CD8-positive, alpha-beta memory T cell (primary cell): ENCODE data around the gene GLYAT. TPM values are rescaled to one million over a fixed set of nuclear protein-coding genes. Genes with fewer than 3 reads are reported as not detected.
A peak's percentile ranks its signal among the peaks of the same experiment; 100 is the strongest.
"Not testable (repeated sequence)": the region's sequence is repeated elsewhere in the genome, so short reads cannot be mapped to it uniquely, and the experiment has no call there.

Experiments
- CTCF ChIA-PET: fragments of 350-600 bp; sonication (Branson Sonifier 250); formaldehyde crosslinking; loops from one replicate; lab custom pipeline; 2021; ENCODE audit warnings: antibody characterized with exemption; lab: Charles Lee
- POLR2A ChIA-PET: fragments of 350-600 bp; sonication (Branson Sonifier 250); formaldehyde crosslinking; loops from one replicate; lab custom pipeline; 2021; ENCODE audit warnings: antibody characterized with exemption; lab: Charles Lee
- DNase-seq, 5 donors: peaks; one replicate each; pipeline versions ENCODE4 v3.0.0 to v3.0.0-alpha.2; 2020 to 2022; ENCODE audit warnings: mixed read lengths in 1 of 5
- H3K27ac ChIP-seq: one replicate; pipeline ENCODE4 v1.7.0; 2013; ENCODE audit warnings: low read depth, mild to moderate bottlenecking, low read length, moderate library complexity
- H3K27me3 ChIP-seq: 2 replicates; pipeline ENCODE4 v1.7.0; 2013; ENCODE audit warnings: low read length, mild to moderate bottlenecking; ENCODE audit not compliant: insufficient read depth, poor library complexity, severe bottlenecking
- H3K36me3 ChIP-seq: 2 replicates; pipeline ENCODE4 v1.7.0; 2013; ENCODE audit warnings: mild to moderate bottlenecking, low read length, moderate library complexity; ENCODE audit not compliant: insufficient read depth
- H3K4me1 ChIP-seq: 2 replicates; pipeline ENCODE4 v1.7.0; 2013; ENCODE audit warnings: mild to moderate bottlenecking, low read length, moderate library complexity; ENCODE audit not compliant: insufficient read depth
- H3K4me3 ChIP-seq: 2 replicates; pipeline ENCODE4 v1.7.0; 2013; ENCODE audit warnings: mild to moderate bottlenecking, low read length
- H3K9me3 ChIP-seq: 2 replicates; pipeline ENCODE4 v1.7.0; 2013; ENCODE audit warnings: mild to moderate bottlenecking, low read length
- H3K27ac Mint-ChIP-seq, 8 donors: one replicate each; pipeline ENCODE4 v1.8.0; 2020 to 2021; ENCODE audit warnings: mixed read lengths in 8 of 8, mild to moderate bottlenecking in 6 of 8, inconsistent platforms in 3 of 8, moderate library complexity in 3 of 8
- H3K27me3 Mint-ChIP-seq, 2 donors: one replicate each; pipeline ENCODE4 v1.8.0; 2020 to 2021; ENCODE audit warnings: mixed read lengths in 2 of 2, mild to moderate bottlenecking in 1 of 2, moderate library complexity in 1 of 2
- H3K36me3 Mint-ChIP-seq, 3 donors: one replicate each; pipeline ENCODE4 v1.8.0; 2020 to 2021; ENCODE audit warnings: mixed read lengths in 3 of 3, inconsistent platforms in 1 of 3, mild to moderate bottlenecking in 1 of 3
- H3K4me1 Mint-ChIP-seq, 3 donors: one replicate each; pipeline ENCODE4 v1.8.0; 2020 to 2021; ENCODE audit warnings: mixed read lengths in 3 of 3, inconsistent platforms in 1 of 3, mild to moderate bottlenecking in 1 of 3
- H3K4me3 Mint-ChIP-seq, 7 donors: one replicate each; pipeline ENCODE4 v1.8.0; 2020 to 2021; ENCODE audit warnings: mixed read lengths in 7 of 7, mild to moderate bottlenecking in 6 of 7, moderate library complexity in 4 of 7, inconsistent platforms in 2 of 7
- H3K9me3 Mint-ChIP-seq, 5 donors: one replicate each; pipeline ENCODE4 v1.8.0; 2020 to 2022; ENCODE audit warnings: mixed read lengths in 5 of 5, mild to moderate bottlenecking in 3 of 5, moderate library complexity in 2 of 5, inconsistent platforms in 1 of 5
- polyA plus RNA-seq: library from polyadenylated mRNA; unstranded; fragments of 300-500 nt; fragmentation: Illumina TruSeq; gene quantifications from one replicate; pipeline ENCODE4 v1.2.3, GENCODE V29; 2021
- total RNA-seq, 2 experiments: library from RNA; stranded (reverse); gene quantifications; one replicate each; pipeline ENCODE4 v1.2.3, GENCODE V29; 2021

Gene GLYAT
- total and polyA plus RNA-seq, 3 experiments from 2014 or later = not detected

- no peak for DNase-seq
Observed at GRCh38 chr11:58712531-58712930, 19.2 kb downstream of the GLYAT start.

GRCh38 chr11:58711832-58712231 is 19.9 kb downstream of the GLYAT start:
- H3K27ac Mint-ChIP-seq = no peak overlapping the region
- ChIA-PET POLR2A (no interaction called here), CTCF (no interaction called here)
- H3K4me1 Mint-ChIP-seq = no peaks in the 10 kb centered on the region
- Histone ChIP-seq H3K9me3 (no peaks in the 10 kb centered on the region), H3K36me3 (no peaks in the 10 kb centered on the region), H3K27me3 (no peaks in the 10 kb centered on the region), H3K4me3 (no peak overlapping the region), H3K27ac (no peak overlapping the region), H3K4me1 (no peaks in the 10 kb centered on the region)
- H3K27me3 Mint-ChIP-seq = peaks cover 0 to 2% of the 10 kb centered on the region in 2 donors
- H3K4me3 Mint-ChIP-seq = no peak overlapping the region
- no peaks in the 10 kb centered on the region for H3K36me3 Mint-ChIP-seq
- DNase-seq = no peak
- peaks cover 0 to 6% (median 3%) of the 10 kb centered on the region in 5 donors for H3K9me3 Mint-ChIP-seq

More at GRCh38 chr11:58712531-58712930, 19.2 kb downstream of the GLYAT start:
- peaks cover 0 to 2% of the 10 kb centered on the region in 2 donors for H3K27me3 Mint-ChIP-seq
- no peaks in the 10 kb centered on the region for H3K4me1 Mint-ChIP-seq
- POLR2A ChIA-PET = no interaction called here
- H3K4me3 ChIP-seq = no peak overlapping the region
- H3K4me1 ChIP-seq = no peaks in the 10 kb centered on the region
- no peaks in the 10 kb centered on the region for H3K27me3 ChIP-seq
- H3K27ac ChIP-seq = no peak overlapping the region
- no peaks in the 10 kb centered on the region for H3K36me3 ChIP-seq
- no peak overlapping the region for H3K4me3 Mint-ChIP-seq
- no peak overlapping the region for H3K27ac Mint-ChIP-seq
- CTCF ChIA-PET = no interaction called here
- H3K9me3 ChIP-seq = no peaks in the 10 kb centered on the region
- no peaks in the 10 kb centered on the region for H3K36me3 Mint-ChIP-seq
- peaks cover 0 to 3% (median 2%) of the 10 kb centered on the region in 5 donors for H3K9me3 Mint-ChIP-seq

- POLR2A ChIA-PET = no interaction called here
- peaks cover 6 to 19% (median 11%) of the 10 kb centered on the region in 5 donors for H3K9me3 Mint-ChIP-seq
Observed at GRCh38 chr11:58707767-58708166, 24.0 kb downstream of the GLYAT start.

GRCh38 chr11:58696825-58697224 is 34.9 kb downstream of the GLYAT start:
- H3K4me1 Mint-ChIP-seq, H3K27me3 ChIP-seq, H3K9me3 Mint-ChIP-seq, H3K4me3 Mint-ChIP-seq, DNase-seq, H3K27ac ChIP-seq, H3K36me3 Mint-ChIP-seq, H3K9me3 ChIP-seq, CTCF ChIA-PET, H3K4me3 ChIP-seq, H3K27ac Mint-ChIP-seq, H3K36me3 ChIP-seq, POLR2A ChIA-PET, H3K4me1 ChIP-seq: not testable (repeated sequence)
- H3K27me3 Mint-ChIP-seq = peaks cover 13 to 16% of the 10 kb centered on the region in 2 donors

More at GRCh38 chr11:58707767-58708166, 24.0 kb downstream of the GLYAT start:
- Histone ChIP-seq H3K27me3 (no peaks in the 10 kb centered on the region), H3K27ac (no peak overlapping the region), H3K9me3 (no peaks in the 10 kb centered on the region), H3K4me3 (no peak overlapping the region), H3K36me3 (no peaks in the 10 kb centered on the region), H3K4me1 (no peaks in the 10 kb centered on the region)
- Mint-ChIP-seq H3K27me3 (peaks cover 7 to 17% of the 10 kb centered on the region in 2 donors), H3K36me3 (peaks cover 0 to 4% (median 0%) of the 10 kb centered on the region in 3 donors), H3K4me1 (no peaks in the 10 kb centered on the region), H3K27ac (no peak overlapping the region), H3K4me3 (no peak overlapping the region)
- no peak for DNase-seq
- CTCF ChIA-PET = no interaction called here

- no peak for DNase-seq
- no peaks in the 10 kb centered on the region for H3K4me1 Mint-ChIP-seq
- no peaks in the 10 kb centered on the region for H3K36me3 ChIP-seq
- no peak overlapping the region for H3K4me3 ChIP-seq
- no peak overlapping the region for H3K4me3 Mint-ChIP-seq
- H3K9me3 Mint-ChIP-seq = no peaks in the 10 kb centered on the region
- no peak overlapping the region for H3K27ac Mint-ChIP-seq
- H3K4me1 ChIP-seq = no peaks in the 10 kb centered on the region
- no peaks in the 10 kb centered on the region for H3K36me3 Mint-ChIP-seq
- no peak overlapping the region for H3K27ac ChIP-seq
- peaks cover 0 to 2% of the 10 kb centered on the region in 2 donors for H3K27me3 Mint-ChIP-seq
- H3K27me3 ChIP-seq = no peaks in the 10 kb centered on the region
- CTCF ChIA-PET = no interaction called here
- POLR2A ChIA-PET = no interaction called here
- no peaks in the 10 kb centered on the region for H3K9me3 ChIP-seq
Observed at GRCh38 chr11:58693026-58693425, 38.7 kb downstream of the GLYAT start.

- DNase-seq = no peak
- H3K27me3 Mint-ChIP-seq = no peaks in the 10 kb centered on the region
- no peaks in the 10 kb centered on the region for H3K27me3 ChIP-seq
- no peak overlapping the region for H3K4me3 Mint-ChIP-seq
- CTCF ChIA-PET = no interaction called here
- no peaks in the 10 kb centered on the region for H3K36me3 Mint-ChIP-seq
- no peaks in the 10 kb centered on the region for H3K9me3 Mint-ChIP-seq
- no peak overlapping the region for H3K27ac ChIP-seq
- POLR2A ChIA-PET = no interaction called here
- H3K27ac Mint-ChIP-seq = no peak overlapping the region
- no peaks in the 10 kb centered on the region for H3K9me3 ChIP-seq
- peaks cover under 1% of the 10 kb centered on the region for H3K4me1 ChIP-seq
- peaks cover 0 to under 1% (median 0%) of the 10 kb centered on the region in 3 donors for H3K4me1 Mint-ChIP-seq
- H3K36me3 ChIP-seq = no peaks in the 10 kb centered on the region
- H3K4me3 ChIP-seq = no peak overlapping the region
Observed at GRCh38 chr11:58691675-58692074, 40.1 kb downstream of the GLYAT start.

- H3K27ac Mint-ChIP-seq = no peak overlapping the region
- no peak for DNase-seq
- Histone ChIP-seq H3K36me3 (no peaks in the 10 kb centered on the region), H3K4me1 (peaks cover 5% of the 10 kb centered on the region), H3K27ac (no peak overlapping the region), H3K9me3 (no peaks in the 10 kb centered on the region), H3K27me3 (no peaks in the 10 kb centered on the region), H3K4me3 (no peak overlapping the region)
- POLR2A ChIA-PET = no interaction called here
- H3K9me3 Mint-ChIP-seq = peaks cover 0 to 2% (median 0%) of the 10 kb centered on the region in 5 donors
- H3K36me3 Mint-ChIP-seq = no peaks in the 10 kb centered on the region
- CTCF ChIA-PET = no interaction called here
- H3K27me3 Mint-ChIP-seq = peaks cover 0 to 1% of the 10 kb centered on the region in 2 donors
- peaks cover 0 to 13% (median 5%) of the 10 kb centered on the region in 3 donors for H3K4me1 Mint-ChIP-seq
- no peak overlapping the region for H3K4me3 Mint-ChIP-seq
Observed at GRCh38 chr11:58688789-58689503, 42.8 kb downstream of the GLYAT start.

- Mint-ChIP-seq H3K27me3 (peaks cover 5 to 8% of the 10 kb centered on the region in 2 donors), H3K4me1 (peaks cover 0 to 13% (median 5%) of the 10 kb centered on the region in 3 donors), H3K9me3 (peaks cover 0 to 9% (median 3%) of the 10 kb centered on the region in 5 donors), H3K4me3 (peak overlapping the region in 3 of 7 donors; percentile 14 to 64 (median 34)), H3K27ac (peak overlapping the region in 3 of 8 donors; percentile 4 to 44 (median 30)), H3K36me3 (peaks cover 0 to 4% (median 0%) of the 10 kb centered on the region in 3 donors)
- DNase-seq = peak in 1 of 5 donors; percentile 11
- Histone ChIP-seq H3K4me1 (peaks cover 5% of the 10 kb centered on the region), H3K4me3 (no peak overlapping the region), H3K27ac (no peak overlapping the region), H3K36me3 (no peaks in the 10 kb centered on the region), H3K9me3 (no peaks in the 10 kb centered on the region), H3K27me3 (no peaks in the 10 kb centered on the region)
- POLR2A ChIA-PET = no interaction called here
- CTCF ChIA-PET = interaction anchor here (1.2 kb wide), 1 partner anchor 32 kb away, joined by 5 read pairs; no protein-coding TSS in a partner anchor
Observed at GRCh38 chr11:58685973-58686722, 45.6 kb downstream of the GLYAT start.
